ENCODE data around the gene PSMC1. TPM values are rescaled to one million over a fixed set of nuclear protein-coding genes. Genes with fewer than 3 reads are reported as not detected.
A peak's percentile ranks its signal among the peaks of the same experiment; 100 is the strongest.

The PSMC1 gene
- total RNA-seq, 2 experiments from 2014 or later, result 75.8 to 80.3 TPM

GRCh38 chr14:90274019-90274418 is 17.7 kb downstream of the PSMC1 start:
- ATAC-seq (ENCODE audit: poor library complexity), result no peak
- Mint-ChIP-seq H3K27me3 (no peaks in the 10 kb centered on the region), H3K36me3 (ENCODE audit: low read depth) (peaks cover 85% of the 10 kb centered on the region)

GRCh38 chr14:90274808-90275457 is 18.6 kb downstream of the PSMC1 start:
- no peaks in the 10 kb centered on the region for H3K27me3 Mint-ChIP-seq
- no peaks in the 10 kb centered on the region for H3K27me3 ChIP-seq (ENCODE audit: control insufficient read depth in 1 of 2, insufficient read depth in 2 of 2, low read length in 2 of 2)
- peaks cover 84% of the 10 kb centered on the region for H3K36me3 Mint-ChIP-seq (ENCODE audit: low read depth)
- no peaks in the 10 kb centered on the region for H3K9me3 ChIP-seq (ENCODE audit: control insufficient read depth in 1 of 2, insufficient read depth in 1 of 2, low read length in 2 of 2)
- intact Hi-C loops (cut with DNase I, micrococcal nuclease), result no loop called here
- ATAC-seq (ENCODE audit: poor library complexity) (peak; percentile 59), DNase-seq (peak in 1 of 14 experiments; percentile 29)
- TF ChIP-seq CTCF (IDR thresholded peaks at IDR 0.05), result no peak
- H3K27ac Mint-ChIP-seq, result peak overlapping the region; percentile 78
- CTCF ChIA-PET, result no interaction called here
- H3K27ac ChIP-seq (ENCODE audit: low read depth in 1 of 2, low read length in 2 of 2), result peak overlapping the region in 1 of 2 donors; percentile 26
- H3K4me1 ChIP-seq (ENCODE audit: insufficient read depth, low read length), result peaks cover 13% of the 10 kb centered on the region
- POLR2A ChIA-PET, result no interaction called here
- H3K9me3 Mint-ChIP-seq, result no peaks in the 10 kb centered on the region
- H3K36me3 ChIP-seq (ENCODE audit: insufficient read depth, low read length), result peaks cover 59% of the 10 kb centered on the region
- H3K4me3 ChIP-seq (ENCODE audit: low read length), result no peak overlapping the region
- no peak overlapping the region for H3K4me3 Mint-ChIP-seq
- H3K4me1 Mint-ChIP-seq (ENCODE audit: low read depth), result peaks cover 8% of the 10 kb centered on the region

More at GRCh38 chr14:90274019-90274418, 17.7 kb downstream of the PSMC1 start:
- no peak for TF ChIP-seq CTCF (IDR thresholded peaks at IDR 0.05)
- POLR2A ChIA-PET, result no interaction called here
- no peak for DNase-seq
- Histone ChIP-seq H3K27ac (ENCODE audit: low read depth in 1 of 2, low read length in 2 of 2) (no peak overlapping the region), H3K4me1 (ENCODE audit: insufficient read depth, low read length) (peaks cover 13% of the 10 kb centered on the region), H3K9me3 (ENCODE audit: control insufficient read depth in 1 of 2, insufficient read depth in 1 of 2, low read length in 2 of 2) (no peaks in the 10 kb centered on the region), H3K4me3 (ENCODE audit: low read length) (no peak overlapping the region), H3K27me3 (ENCODE audit: control insufficient read depth in 1 of 2, insufficient read depth in 2 of 2, low read length in 2 of 2) (no peaks in the 10 kb centered on the region), H3K36me3 (ENCODE audit: insufficient read depth, low read length) (peaks cover 65% of the 10 kb centered on the region)
- CTCF ChIA-PET, result no interaction called here
- Mint-ChIP-seq H3K4me1 (ENCODE audit: low read depth) (peaks cover 8% of the 10 kb centered on the region), H3K9me3 (no peaks in the 10 kb centered on the region), H3K27ac (peak overlapping the region; percentile 78), H3K4me3 (no peak overlapping the region)
- intact Hi-C loops (cut with DNase I, micrococcal nuclease), result no loop called here

GRCh38 chr14:90275458-90275814 is 19.1 kb downstream of the PSMC1 start:
- CTCF ChIA-PET, result no interaction called here
- no peaks in the 10 kb centered on the region for H3K27me3 Mint-ChIP-seq
- Histone ChIP-seq H3K36me3 (ENCODE audit: insufficient read depth, low read length) (peaks cover 59% of the 10 kb centered on the region), H3K4me3 (ENCODE audit: low read length) (no peak overlapping the region), H3K27ac (ENCODE audit: low read depth in 1 of 2, low read length in 2 of 2) (peak overlapping the region in 1 of 2 donors; percentile 26), H3K4me1 (ENCODE audit: insufficient read depth, low read length) (peaks cover 13% of the 10 kb centered on the region), H3K9me3 (ENCODE audit: control insufficient read depth in 1 of 2, insufficient read depth in 1 of 2, low read length in 2 of 2) (no peaks in the 10 kb centered on the region), H3K27me3 (ENCODE audit: control insufficient read depth in 1 of 2, insufficient read depth in 2 of 2, low read length in 2 of 2) (no peaks in the 10 kb centered on the region)
- H3K4me3 Mint-ChIP-seq, result no peak overlapping the region
- POLR2A ChIA-PET, result no interaction called here
- peaks cover 8% of the 10 kb centered on the region for H3K4me1 Mint-ChIP-seq (ENCODE audit: low read depth)
- DNase-seq (no peak), ATAC-seq (ENCODE audit: poor library complexity) (no peak)
- peaks cover 84% of the 10 kb centered on the region for H3K36me3 Mint-ChIP-seq (ENCODE audit: low read depth)
- intact Hi-C loops (cut with DNase I, micrococcal nuclease), result no loop called here
- no peaks in the 10 kb centered on the region for H3K9me3 Mint-ChIP-seq
- peak overlapping the region; percentile 78 for H3K27ac Mint-ChIP-seq
- no peak for TF ChIP-seq CTCF (IDR thresholded peaks at IDR 0.05)
